Uterus (tissue), 2 donors: ENCODE results near the gene RAD23A.

Source experiments
- POLR2A ChIP-seq, 2 donors: fragments of 450-650 bp; IDR thresholded peaks; one replicate each; pipeline ENCODE4 v1.6.1; 2016; ENCODE audit warnings: antibody characterized with exemption in 2 of 2, mild to moderate bottlenecking in 1 of 2, moderate library complexity in 1 of 2
- TF ChIP-seq, protein P1 (sequence below), 4 experiments: fragments of 200-600 bp in 2 of 4; fragments of 450-650 bp in 2 of 4; sonication (generic) in 2 of 4; IDR thresholded peaks; one replicate each; pipeline ENCODE4 v1.5.1; 2016 to 2019; ENCODE audit warnings: antibody characterized with exemption in 4 of 4, mild to moderate bottlenecking in 2 of 4, moderate library complexity in 1 of 4

DNA sequence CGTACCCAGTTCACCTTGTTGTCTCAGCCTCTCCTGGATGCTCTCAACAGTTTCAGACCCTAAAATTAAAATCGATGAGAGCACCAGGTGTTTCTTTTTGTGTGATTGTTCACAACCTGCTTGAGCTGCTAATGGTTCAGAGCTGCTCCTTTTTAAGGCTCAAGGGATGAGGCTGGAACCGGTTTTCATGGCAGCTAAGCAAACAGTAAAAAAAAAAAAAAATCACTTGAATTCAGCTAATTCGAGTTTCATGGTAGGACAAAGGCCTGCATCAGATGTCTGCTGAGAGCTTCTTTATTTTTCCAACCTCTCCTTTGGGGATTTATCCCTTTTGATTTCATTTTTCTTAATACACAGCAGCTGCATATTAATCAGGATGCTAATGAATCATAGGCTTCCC lies 33.1 kb upstream of the RAD23A start:
- TF ChIP-seq, protein P1, sequence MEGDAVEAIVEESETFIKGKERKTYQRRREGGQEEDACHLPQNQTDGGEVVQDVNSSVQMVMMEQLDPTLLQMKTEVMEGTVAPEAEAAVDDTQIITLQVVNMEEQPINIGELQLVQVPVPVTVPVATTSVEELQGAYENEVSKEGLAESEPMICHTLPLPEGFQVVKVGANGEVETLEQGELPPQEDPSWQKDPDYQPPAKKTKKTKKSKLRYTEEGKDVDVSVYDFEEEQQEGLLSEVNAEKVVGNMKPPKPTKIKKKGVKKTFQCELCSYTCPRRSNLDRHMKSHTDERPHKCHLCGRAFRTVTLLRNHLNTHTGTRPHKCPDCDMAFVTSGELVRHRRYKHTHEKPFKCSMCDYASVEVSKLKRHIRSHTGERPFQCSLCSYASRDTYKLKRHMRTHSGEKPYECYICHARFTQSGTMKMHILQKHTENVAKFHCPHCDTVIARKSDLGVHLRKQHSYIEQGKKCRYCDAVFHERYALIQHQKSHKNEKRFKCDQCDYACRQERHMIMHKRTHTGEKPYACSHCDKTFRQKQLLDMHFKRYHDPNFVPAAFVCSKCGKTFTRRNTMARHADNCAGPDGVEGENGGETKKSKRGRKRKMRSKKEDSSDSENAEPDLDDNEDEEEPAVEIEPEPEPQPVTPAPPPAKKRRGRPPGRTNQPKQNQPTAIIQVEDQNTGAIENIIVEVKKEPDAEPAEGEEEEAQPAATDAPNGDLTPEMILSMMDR (IDR thresholded peaks at IDR 0.05) = no peak
- TF ChIP-seq POLR2A (IDR thresholded peaks at IDR 0.05) = no peak
